ENCODE data around the gene FHIP1B.

Gene FHIP1B

DNA sequence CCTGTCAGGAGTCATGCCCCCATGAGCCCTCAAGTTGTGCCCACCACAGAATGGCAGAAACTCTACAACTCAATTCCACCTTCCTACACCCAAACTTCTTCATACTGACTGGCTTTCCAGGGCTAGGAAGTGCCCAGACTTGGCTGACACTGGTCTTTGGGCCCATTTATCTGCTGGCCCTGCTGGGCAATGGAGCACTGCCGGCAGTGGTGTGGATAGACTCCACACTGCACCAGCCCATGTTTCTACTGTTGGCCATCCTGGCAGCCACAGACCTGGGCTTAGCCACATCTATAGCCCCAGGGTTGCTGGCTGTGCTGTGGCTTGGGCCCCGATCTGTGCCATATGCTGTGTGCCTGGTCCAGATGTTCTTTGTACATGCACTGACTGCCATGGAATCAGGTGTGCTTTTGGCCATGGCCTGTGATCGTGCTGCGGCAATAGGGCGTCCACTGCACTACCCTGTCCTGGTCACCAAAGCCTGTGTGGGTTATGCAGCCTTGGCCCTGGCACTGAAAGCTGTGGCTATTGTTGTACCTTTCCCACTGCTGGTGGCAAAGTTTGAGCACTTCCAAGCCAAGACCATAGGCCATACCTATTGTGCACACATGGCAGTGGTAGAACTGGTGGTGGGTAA, 35.1 kb downstream of the FHIP1B start, which contains the start of gene OR52W1:
Gene OR52W1 (plus strand): TSS at position 51 of the 637 bp plus-strand sequence. CDS start 0 bp downstream, at position 51.
- H3K27ac ChIP-seq (replicated peaks), result peak within 1 kb of the TSS; percentile 92
- H3K27me3 ChIP-seq (ENCODE audit: insufficient read depth, poor library complexity, severe bottlenecking), result no peaks in the 10 kb centered on the region
- no peak within 1 kb of the TSS for H3K4me3 ChIP-seq (replicated peaks; ENCODE audit: insufficient read depth, low read length)
- TF ChIP-seq, protein P1, sequence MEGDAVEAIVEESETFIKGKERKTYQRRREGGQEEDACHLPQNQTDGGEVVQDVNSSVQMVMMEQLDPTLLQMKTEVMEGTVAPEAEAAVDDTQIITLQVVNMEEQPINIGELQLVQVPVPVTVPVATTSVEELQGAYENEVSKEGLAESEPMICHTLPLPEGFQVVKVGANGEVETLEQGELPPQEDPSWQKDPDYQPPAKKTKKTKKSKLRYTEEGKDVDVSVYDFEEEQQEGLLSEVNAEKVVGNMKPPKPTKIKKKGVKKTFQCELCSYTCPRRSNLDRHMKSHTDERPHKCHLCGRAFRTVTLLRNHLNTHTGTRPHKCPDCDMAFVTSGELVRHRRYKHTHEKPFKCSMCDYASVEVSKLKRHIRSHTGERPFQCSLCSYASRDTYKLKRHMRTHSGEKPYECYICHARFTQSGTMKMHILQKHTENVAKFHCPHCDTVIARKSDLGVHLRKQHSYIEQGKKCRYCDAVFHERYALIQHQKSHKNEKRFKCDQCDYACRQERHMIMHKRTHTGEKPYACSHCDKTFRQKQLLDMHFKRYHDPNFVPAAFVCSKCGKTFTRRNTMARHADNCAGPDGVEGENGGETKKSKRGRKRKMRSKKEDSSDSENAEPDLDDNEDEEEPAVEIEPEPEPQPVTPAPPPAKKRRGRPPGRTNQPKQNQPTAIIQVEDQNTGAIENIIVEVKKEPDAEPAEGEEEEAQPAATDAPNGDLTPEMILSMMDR (IDR thresholded peaks at IDR 0.05; ENCODE audit: insufficient read depth, low read length), result no peak
- TF ChIP-seq POLR2AphosphoS5 (IDR thresholded peaks at IDR 0.05; ENCODE audit: low read depth) (no peak), GABPA (IDR thresholded peaks at IDR 0.05; ENCODE audit: low read depth) (no peak), SPI1 (IDR thresholded peaks at IDR 0.05; ENCODE audit: borderline replicate concordance, low read depth) (no peak)
- TF ChIP-seq, protein P2, sequence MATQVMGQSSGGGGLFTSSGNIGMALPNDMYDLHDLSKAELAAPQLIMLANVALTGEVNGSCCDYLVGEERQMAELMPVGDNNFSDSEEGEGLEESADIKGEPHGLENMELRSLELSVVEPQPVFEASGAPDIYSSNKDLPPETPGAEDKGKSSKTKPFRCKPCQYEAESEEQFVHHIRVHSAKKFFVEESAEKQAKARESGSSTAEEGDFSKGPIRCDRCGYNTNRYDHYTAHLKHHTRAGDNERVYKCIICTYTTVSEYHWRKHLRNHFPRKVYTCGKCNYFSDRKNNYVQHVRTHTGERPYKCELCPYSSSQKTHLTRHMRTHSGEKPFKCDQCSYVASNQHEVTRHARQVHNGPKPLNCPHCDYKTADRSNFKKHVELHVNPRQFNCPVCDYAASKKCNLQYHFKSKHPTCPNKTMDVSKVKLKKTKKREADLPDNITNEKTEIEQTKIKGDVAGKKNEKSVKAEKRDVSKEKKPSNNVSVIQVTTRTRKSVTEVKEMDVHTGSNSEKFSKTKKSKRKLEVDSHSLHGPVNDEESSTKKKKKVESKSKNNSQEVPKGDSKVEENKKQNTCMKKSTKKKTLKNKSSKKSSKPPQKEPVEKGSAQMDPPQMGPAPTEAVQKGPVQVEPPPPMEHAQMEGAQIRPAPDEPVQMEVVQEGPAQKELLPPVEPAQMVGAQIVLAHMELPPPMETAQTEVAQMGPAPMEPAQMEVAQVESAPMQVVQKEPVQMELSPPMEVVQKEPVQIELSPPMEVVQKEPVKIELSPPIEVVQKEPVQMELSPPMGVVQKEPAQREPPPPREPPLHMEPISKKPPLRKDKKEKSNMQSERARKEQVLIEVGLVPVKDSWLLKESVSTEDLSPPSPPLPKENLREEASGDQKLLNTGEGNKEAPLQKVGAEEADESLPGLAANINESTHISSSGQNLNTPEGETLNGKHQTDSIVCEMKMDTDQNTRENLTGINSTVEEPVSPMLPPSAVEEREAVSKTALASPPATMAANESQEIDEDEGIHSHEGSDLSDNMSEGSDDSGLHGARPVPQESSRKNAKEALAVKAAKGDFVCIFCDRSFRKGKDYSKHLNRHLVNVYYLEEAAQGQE (IDR thresholded peaks at IDR 0.05; ENCODE audit: insufficient replicate concordance, low read depth), result no peak
- DNase-seq (ENCODE audit: low read depth in 1 of 2, low spot score in 1 of 2), result no peak

DNA sequence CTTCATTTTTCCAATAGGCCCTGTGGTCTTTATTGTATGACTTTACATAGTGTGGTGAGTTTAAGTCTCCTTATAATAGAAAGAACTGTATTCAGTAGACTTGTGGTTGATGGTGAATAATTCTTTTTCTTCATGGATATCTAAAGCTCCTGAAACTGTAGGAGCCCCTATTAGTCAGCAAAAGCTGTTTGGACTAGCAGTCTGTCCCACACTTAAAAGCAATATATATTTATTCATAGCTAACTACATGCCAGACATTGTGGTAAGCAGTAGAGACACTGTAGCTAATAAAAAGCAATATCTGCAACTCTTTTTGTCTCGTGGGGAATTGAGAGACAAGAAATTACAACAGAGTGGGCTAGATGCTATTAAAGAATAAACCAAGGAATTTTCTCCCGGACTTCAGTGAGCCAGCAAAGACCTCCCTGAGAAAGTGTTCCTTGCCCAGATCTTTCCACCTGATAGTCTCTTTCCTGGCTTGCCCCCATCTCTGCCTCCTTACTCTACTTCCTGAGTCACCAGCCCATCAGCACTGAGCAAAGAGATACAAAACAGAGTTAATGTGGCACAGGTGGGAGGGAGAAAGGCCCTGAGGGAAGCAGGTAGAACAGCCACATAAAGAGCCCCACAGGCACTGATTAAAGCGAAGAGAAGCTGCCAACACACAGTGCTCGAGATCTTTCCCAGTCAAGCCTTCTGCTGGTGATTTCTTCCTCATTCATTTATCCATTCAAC, 36.8 kb downstream of the FHIP1B start:
- TF ChIP-seq POLR2AphosphoS5 (IDR thresholded peaks at IDR 0.05; ENCODE audit: low read depth), result no peak
- TF ChIP-seq SPI1 (IDR thresholded peaks at IDR 0.05; ENCODE audit: borderline replicate concordance, low read depth), result no peak
- TF ChIP-seq, protein P1 (IDR thresholded peaks at IDR 0.05; ENCODE audit: insufficient read depth, low read length), result no peak
- TF ChIP-seq GABPA (IDR thresholded peaks at IDR 0.05; ENCODE audit: low read depth), result no peak
- H3K27ac ChIP-seq (replicated peaks), result no peak overlapping the region
- H3K4me3 ChIP-seq (replicated peaks; ENCODE audit: insufficient read depth, low read length), result no peak overlapping the region
- no peaks in the 10 kb centered on the region for H3K27me3 ChIP-seq (ENCODE audit: insufficient read depth, poor library complexity, severe bottlenecking)
- DNase-seq (ENCODE audit: low read depth in 1 of 2, low spot score in 1 of 2), result no peak

DNA sequence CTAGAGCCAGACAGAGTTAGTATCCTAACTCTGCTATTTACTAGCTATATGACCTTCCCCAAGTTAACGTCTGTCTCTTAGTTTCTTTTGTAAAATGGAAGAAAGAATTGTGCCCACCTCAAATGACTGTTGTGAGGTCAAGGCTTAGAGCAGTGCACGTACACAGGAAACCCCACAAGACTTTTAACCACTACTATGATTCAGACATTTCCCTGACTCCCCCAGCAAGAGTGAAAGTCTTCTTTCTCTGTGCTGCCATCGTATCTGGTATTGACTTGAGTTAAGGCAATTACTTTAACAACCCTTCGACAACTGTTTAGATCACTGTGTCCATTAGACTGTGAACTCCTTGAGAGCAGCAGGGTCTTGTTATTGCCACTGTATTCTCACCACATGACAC, 38.0 kb downstream of the FHIP1B start:
- Histone ChIP-seq H3K27ac (replicated peaks) (0 out of 2 replicates have a peak overlapping the region, but pooled peaks have one; percentile 8), H3K27me3 (ENCODE audit: insufficient read depth, poor library complexity, severe bottlenecking) (no peaks in the 10 kb centered on the region), H3K4me3 (replicated peaks; ENCODE audit: insufficient read depth, low read length) (no peak overlapping the region)
- TF ChIP-seq SPI1 (IDR thresholded peaks at IDR 0.05; ENCODE audit: borderline replicate concordance, low read depth) (no peak), POLR2AphosphoS5 (IDR thresholded peaks at IDR 0.05; ENCODE audit: low read depth) (no peak), GABPA (IDR thresholded peaks at IDR 0.05; ENCODE audit: low read depth) (no peak)
- TF ChIP-seq, protein P2 (IDR thresholded peaks at IDR 0.05; ENCODE audit: insufficient replicate concordance, low read depth), result no peak
- TF ChIP-seq, protein P1 (IDR thresholded peaks at IDR 0.05; ENCODE audit: insufficient read depth, low read length), result no peak
- no peak for DNase-seq (ENCODE audit: low read depth in 1 of 2, low spot score in 1 of 2)

Measured in HL-60 (cell line).